Osteoblast (primary cell): ENCODE data around the gene TNFRSF1A. TPM values are rescaled to one million over a fixed set of nuclear protein-coding genes. Genes with fewer than 3 reads are reported as not detected.

Experiments
- DNase-seq: peaks from one replicate; pipeline ENCODE4 v3.0.0; 2011; ENCODE audit warnings: low spot score, mixed read lengths; ENCODE audit not compliant: insufficient read length; ENCODE audit errors: missing footprints
- H2AFZ ChIP-seq: 2 replicates; pipeline ENCODE4 v1.6.0; 2011; ENCODE audit warnings: mild to moderate bottlenecking, low read length
- H3K27ac ChIP-seq: 2 replicates; pipeline ENCODE4 v1.5.1; 2011; ENCODE audit warnings: mild to moderate bottlenecking, low read depth, low read length, moderate library complexity
- H3K27me3 ChIP-seq: 2 replicates; pipeline ENCODE4 v1.6.0; 2012; ENCODE audit warnings: mild to moderate bottlenecking, control low read depth, inconsistent platforms, low read length, moderate library complexity; ENCODE audit not compliant: insufficient read depth
- H3K36me3 ChIP-seq: 2 replicates; pipeline ENCODE4 v1.5.1; 2011; ENCODE audit warnings: mild to moderate bottlenecking, low read length, control low read depth, moderate library complexity; ENCODE audit not compliant: insufficient read depth
- H3K4me1 ChIP-seq: 2 replicates; pipeline ENCODE4 v1.5.1; 2011; ENCODE audit warnings: mild to moderate bottlenecking, low read length, control low read depth, moderate library complexity; ENCODE audit not compliant: insufficient read depth
- H3K4me2 ChIP-seq: 2 replicates; pipeline ENCODE4 v1.6.0; 2011; ENCODE audit warnings: mild to moderate bottlenecking, low read length; ENCODE audit not compliant: insufficient read depth
- H3K4me3 ChIP-seq: fragments of 200-600 bp; sonication (generic); 3 replicates; pipeline ENCODE4 v1.5.1; 2012; ENCODE audit warnings: mild to moderate bottlenecking, low read length, inconsistent platforms; ENCODE audit not compliant: insufficient read depth
- H3K79me2 ChIP-seq: 2 replicates; pipeline ENCODE4 v1.6.0; 2012; ENCODE audit warnings: mild to moderate bottlenecking, low read length, control low read depth, inconsistent platforms; ENCODE audit not compliant: insufficient read depth
- H3K9me3 ChIP-seq: 2 replicates; pipeline ENCODE4 v1.5.1; 2011; ENCODE audit warnings: low read depth, low read length, control low read depth
- H4K20me1 ChIP-seq: 2 replicates; pipeline ENCODE4 v1.6.0; 2012; ENCODE audit warnings: mild to moderate bottlenecking, low read length, control low read depth; ENCODE audit not compliant: insufficient read depth
- CTCF ChIP-seq: IDR thresholded peaks from 2 replicates; pipeline ENCODE4 v1.5.1; 2011; ENCODE audit warnings: mild to moderate bottlenecking, low read depth, low read length, moderate library complexity; ENCODE audit errors: extremely low read depth
- total RNA-seq: library from RNA; depleted of rRNA; stranded (reverse); fragments of >200 nt; gene quantifications from 2 replicates; pipeline ENCODE4 v1.2.3, GENCODE V29; 2012

The TNFRSF1A gene
- total RNA-seq, 1 donor, result 228 TPM

- H3K4me2 ChIP-seq, result peak overlapping the region; percentile 57
- H3K79me2 ChIP-seq, result peaks cover 86% of the 10 kb centered on the region
- H3K9me3 ChIP-seq, result no peaks in the 10 kb centered on the region
- peak overlapping the region; percentile 99 for H3K27ac ChIP-seq
- no peak overlapping the region for H2AFZ ChIP-seq
- H3K36me3 ChIP-seq, result peaks cover 74% of the 10 kb centered on the region
- H3K4me3 ChIP-seq, result no peak overlapping the region
- DNase-seq, result no peak
- H3K4me1 ChIP-seq, result peaks cover 63% of the 10 kb centered on the region
- no peaks in the 10 kb centered on the region for H3K27me3 ChIP-seq
- H4K20me1 ChIP-seq, result peaks cover 56% of the 10 kb centered on the region
- TF ChIP-seq CTCF, result no peak
Measured at GRCh38 chr12:6333029-6333428, 8.8 kb downstream of the TNFRSF1A start.

- TF ChIP-seq CTCF, result no peak
- Histone ChIP-seq H3K4me3 (no peak overlapping the region), H3K79me2 (peaks cover 82% of the 10 kb centered on the region), H4K20me1 (peaks cover 57% of the 10 kb centered on the region), H3K27ac (peak overlapping the region; percentile 99), H2AFZ (no peak overlapping the region), H3K4me1 (peaks cover 61% of the 10 kb centered on the region), H3K36me3 (peaks cover 80% of the 10 kb centered on the region), H3K27me3 (no peaks in the 10 kb centered on the region), H3K4me2 (no peak overlapping the region), H3K9me3 (no peaks in the 10 kb centered on the region)
- DNase-seq, result peak; percentile 97
Measured at GRCh38 chr12:6332459-6332858, 9.4 kb downstream of the TNFRSF1A start.

GRCh38 chr12:6330999-6331714, 10.7 kb downstream of the TNFRSF1A start:
- H3K36me3 ChIP-seq, result peaks cover 88% of the 10 kb centered on the region
- no peaks in the 10 kb centered on the region for H3K9me3 ChIP-seq
- H3K79me2 ChIP-seq, result peaks cover 79% of the 10 kb centered on the region
- H4K20me1 ChIP-seq, result peaks cover 57% of the 10 kb centered on the region
- H3K4me3 ChIP-seq, result no peak overlapping the region
- H3K27ac ChIP-seq, result peak overlapping the region; percentile 44
- TF ChIP-seq CTCF, result no peak
- no peak overlapping the region for H3K4me2 ChIP-seq
- no peaks in the 10 kb centered on the region for H3K27me3 ChIP-seq
- DNase-seq, result peak; percentile 74
- no peak overlapping the region for H2AFZ ChIP-seq
- peaks cover 54% of the 10 kb centered on the region for H3K4me1 ChIP-seq

GRCh38 chr12:6330192-6330591, 11.7 kb downstream of the TNFRSF1A start:
- H3K79me2 ChIP-seq, result peaks cover 73% of the 10 kb centered on the region
- peaks cover 92% of the 10 kb centered on the region for H3K36me3 ChIP-seq
- peak; percentile 36 for DNase-seq
- peak overlapping the region; percentile 16 for H3K27ac ChIP-seq
- no peak overlapping the region for H3K4me2 ChIP-seq
- no peak overlapping the region for H2AFZ ChIP-seq
- peaks cover 48% of the 10 kb centered on the region for H4K20me1 ChIP-seq
- H3K4me1 ChIP-seq, result peaks cover 50% of the 10 kb centered on the region
- no peaks in the 10 kb centered on the region for H3K9me3 ChIP-seq
- no peak overlapping the region for H3K4me3 ChIP-seq
- TF ChIP-seq CTCF, result no peak
- no peaks in the 10 kb centered on the region for H3K27me3 ChIP-seq
